Measurements from ENCODE around the gene CECR2. TPM values are rescaled to one million over a fixed set of nuclear protein-coding genes. Genes with fewer than 3 reads are reported as not detected.

Gene CECR2
- total RNA-seq, 1 experiment from 2014 or later, result 154 TPM

- Histone ChIP-seq H3K27me3 (ENCODE audit: insufficient read depth, low read length) (no peaks in the 10 kb centered on the region), H3K23me2 (ENCODE audit: insufficient read length, low read depth, low read length, poor library complexity, severe bottlenecking) (no peaks in the 10 kb centered on the region), H4K5ac (ENCODE audit: insufficient read length, low read depth, low read length) (no peak overlapping the region), H2AK5ac (ENCODE audit: insufficient read length, low read length) (no peak overlapping the region), H3K18ac (ENCODE audit: insufficient read length, low read depth, low read length) (no peak overlapping the region), H2BK5ac (ENCODE audit: insufficient read length, low read length) (no peak overlapping the region), H3K27ac (ENCODE audit: insufficient read length, low read depth, low read length) (peak overlapping the region; percentile 53), H3K56ac (ENCODE audit: insufficient read length, low read depth, low read length) (no peak overlapping the region), H3K4ac (ENCODE audit: low read depth, low read length) (no peak overlapping the region), H3K9ac (ENCODE audit: extremely low read depth, insufficient read length, low read length) (no peak overlapping the region), H3K4me1 (ENCODE audit: insufficient read depth, low read length) (peaks cover 18% of the 10 kb centered on the region), H3K23ac (ENCODE audit: insufficient read length, low read depth, low read length) (no peak overlapping the region), H3T11ph (ENCODE audit: low read length) (no peak overlapping the region), H4K8ac (replicated peaks; ENCODE audit: insufficient read length, low read depth, low read length) (no peak overlapping the region), H3K79me2 (ENCODE audit: insufficient read depth, low read length) (peaks cover 81% of the 10 kb centered on the region), H4K91ac (ENCODE audit: insufficient read length, low read depth, low read length) (no peak overlapping the region), H3K14ac (ENCODE audit: insufficient read depth, low read length) (no peak overlapping the region), H2BK12ac (ENCODE audit: insufficient read length, low read depth, low read length) (no peak overlapping the region), H2BK20ac (ENCODE audit: low read depth, low read length, poor library complexity, severe bottlenecking) (no peak overlapping the region), H3K9me3 (ENCODE audit: control insufficient read depth, low read depth, low read length) (no peaks in the 10 kb centered on the region), H2AFZ (ENCODE audit: low read length) (no peak overlapping the region), H3K4me2 (ENCODE audit: insufficient read depth, insufficient read length, low read length) (peak overlapping the region; percentile 49), H2BK15ac (ENCODE audit: low read depth, low read length) (no peak overlapping the region), H2BK120ac (ENCODE audit: low read depth, low read length, poor library complexity, severe bottlenecking) (no peak overlapping the region), H3K79me1 (ENCODE audit: insufficient read depth, low read depth, low read length, poor library complexity, severe bottlenecking) (no peaks in the 10 kb centered on the region), H4K20me1 (ENCODE audit: control insufficient read depth, insufficient read depth, insufficient read length) (peaks cover 2% of the 10 kb centered on the region)
- no peak for DNase-seq
- Mint-ChIP-seq H3K27ac (peak overlapping the region; percentile 85 to 91 (median 90)), H3K4me3 (peak overlapping the region; percentile 39 to 51), H3K27me3 (ENCODE audit: low read depth) (no peaks in the 10 kb centered on the region; the same call in 1 of the 2 replicates), H3K9me3 (peaks cover 9 to 26% of the 10 kb centered on the region in 2 experiments), H3K4me1 (peaks cover 80 to 81% of the 10 kb centered on the region in 2 experiments), H3K36me3 (ENCODE audit: insufficient read depth in 1 of 3, low read depth in 3 of 3) (peaks cover 16 to 35% (median 20%) of the 10 kb centered on the region in 3 experiments)
- no peak for TF ChIP-seq CTCF (conservative IDR thresholded peaks at IDR 0.05)
- WGBS (ENCODE audit: extremely low coverage, insufficient read length, low lambda C conversion rate), result no CpG with 5 or more reads among the region's 6 CpGs
These were observed 11.3 kb downstream of the CECR2 start for GRCh38 chr22:17380359-17381087.
